K562 (cell line): Measurements from ENCODE around the gene CEP250. TPM values are rescaled to one million over a fixed set of nuclear protein-coding genes. Genes with fewer than 3 reads are reported as not detected.
A peak's percentile ranks its signal among the peaks of the same experiment; 100 is the strongest.

ENCODE experiments used
- AFF4 ChIP-seq: sonication (generic); formaldehyde crosslinking; IDR thresholded peaks from 2 replicates; pipeline ENCODE4 v1.8.0; 2023; ENCODE audit warnings: mild to moderate bottlenecking, missing genetic modification reagents
- CBX1 ChIP-seq: sonication (generic); IDR thresholded peaks from 2 replicates; pipeline ENCODE4 v1.6.1; 2016; ENCODE audit warnings: antibody characterized with exemption, low read depth, mild to moderate bottlenecking
- HDAC2 ChIP-seq: fragments of 450-650 bp; IDR thresholded peaks from 2 replicates; pipeline ENCODE4 v1.6.1; 2016; ENCODE audit warnings: mild to moderate bottlenecking
- HMGN3 ChIP-seq: IDR thresholded peaks from 2 replicates; pipeline ENCODE4 v1.6.1; 2011; ENCODE audit warnings: borderline replicate concordance, low read depth, mild to moderate bottlenecking, mixed read lengths, low read length; ENCODE audit not compliant: insufficient read length; ENCODE audit errors: extremely low read depth
- KLF6 ChIP-seq: fragments of 250-450 bp; sonication (Bioruptor Pico); IDR thresholded peaks from 2 replicates; pipeline ENCODE4 v1.4.0; 2020; ENCODE audit warnings: mild to moderate bottlenecking, moderate library complexity, borderline replicate concordance
- MNT ChIP-seq, 2 experiments: fragments of 450-650 bp; conservative IDR thresholded peaks; 2 replicates each; pipeline ENCODE4 v1.6.1; 2017; ENCODE audit warnings: mild to moderate bottlenecking in 2 of 2, moderate library complexity in 2 of 2
- NFATC3 ChIP-seq: fragments of 450-650 bp; IDR thresholded peaks from 2 replicates; pipeline ENCODE4 v1.6.1; 2017; ENCODE audit warnings: mild to moderate bottlenecking
- NFIC ChIP-seq: fragments of 450-650 bp; IDR thresholded peaks from 2 replicates; pipeline ENCODE4 v1.6.1; 2017; ENCODE audit warnings: mild to moderate bottlenecking, inconsistent platforms
- PATZ1 ChIP-seq: fragments of 250-450 bp; sonication (Bioruptor Pico); IDR thresholded peaks from 2 replicates; pipeline ENCODE4 v1.5.0; 2020; ENCODE audit warnings: mild to moderate bottlenecking, borderline replicate concordance
- POLR2AphosphoS5 ChIP-seq: IDR thresholded peaks from 2 replicates; pipeline ENCODE4 v1.6.1; 2011; ENCODE audit warnings: mild to moderate bottlenecking, low read depth, low read length, moderate library complexity; ENCODE audit not compliant: control insufficient read depth, insufficient read depth
- POLR2G ChIP-seq: fragments of 200-400 bp; formaldehyde crosslinking; IDR thresholded peaks from 2 replicates; pipeline ENCODE4 v1.6.1; 2017; ENCODE audit warnings: low read depth, mild to moderate bottlenecking, antibody characterized with exemption, low read length, moderate library complexity
- SMARCE1 ChIP-seq: fragments of 450-650 bp; IDR thresholded peaks from 2 replicates; pipeline ENCODE4 v1.7.1; 2016; ENCODE audit warnings: mild to moderate bottlenecking
- TAF9B ChIP-seq: fragments of 450-650 bp; IDR thresholded peaks from 2 replicates; pipeline ENCODE4 v1.6.1; 2018; ENCODE audit warnings: mild to moderate bottlenecking; ENCODE audit not compliant: partially characterized antibody
- YY1 ChIP-seq, 3 experiments: IDR thresholded peaks; 2 replicates each; pipeline ENCODE4 v1.6.1; 2011; ENCODE audit warnings: low read length in 2 of 3, mild to moderate bottlenecking in 2 of 3, moderate library complexity in 2 of 3, borderline replicate concordance in 1 of 3, control low read depth in 1 of 3, low read depth in 1 of 3; ENCODE audit not compliant: insufficient read depth in 3 of 3, insufficient replicate concordance in 2 of 3, control insufficient read depth in 1 of 3, insufficient read length in 1 of 3; ENCODE audit errors: extremely low read depth in 1 of 3
- ZNF184 ChIP-seq: sonication (generic); formaldehyde crosslinking; IDR thresholded peaks from 2 replicates; pipeline ENCODE4 v1.5.0; 2020; ENCODE audit warnings: missing genetic modification reagents
- ZNF3 ChIP-seq: fragments of 250-450 bp; sonication (Bioruptor Pico); IDR thresholded peaks from 2 replicates; pipeline ENCODE4 v1.5.0; 2021; ENCODE audit warnings: mild to moderate bottlenecking, moderate library complexity
- ZNF347 ChIP-seq: fragments of 450-650 bp; formaldehyde crosslinking; IDR thresholded peaks from 2 replicates; pipeline ENCODE4 v1.4.0; 2020; ENCODE audit warnings: low read depth, mild to moderate bottlenecking, moderate library complexity
- ZNF778 ChIP-seq: fragments of 450-650 bp; formaldehyde crosslinking; IDR thresholded peaks from 2 replicates; pipeline ENCODE4 v1.4.0; 2020; ENCODE audit warnings: mild to moderate bottlenecking, moderate library complexity
- ZZZ3 ChIP-seq: fragments of 450-650 bp; IDR thresholded peaks from 2 replicates; pipeline ENCODE4 v1.6.1; 2016; ENCODE audit warnings: antibody characterized with exemption, mild to moderate bottlenecking, moderate library complexity
- polyA plus RNA-seq, 8 experiments: library from polyadenylated mRNA; depleted of rRNA in 4 of 8; stranded (reverse) in 5 of 8; unstranded in 3 of 8; fragments of >200 nt; fragmentation: Nextera tagmentation in 2 of 8; fragmentation: Illumina TruSeq in 1 of 8; extraction: Ambion mirVana in 2 of 8; extraction: Trizol in 1 of 8; gene quantifications; 2 replicates each; pipeline versions ENCODE4 v1.2.1 to v1.2.3, GENCODE V29; 2011 to 2014; ENCODE audit warnings: inconsistent platforms in 1 of 8, missing spikeins in 1 of 8
- total RNA-seq, 7 experiments: library from RNA; depleted of rRNA in 6 of 7; stranded (reverse); fragments of >200 nt in 6 of 7; fragmentation: Illumina TruSeq in 2 of 7; extraction: Trizol in 2 of 7; gene quantifications; 2 replicates each; pipeline versions ENCODE4 v1.2.1 to v1.2.3, GENCODE V29; 2011 to 2021; ENCODE audit warnings: low replicate concordance in 1 of 7

CEP250 gene
- total and polyA plus RNA-seq, 9 of the 15 experiments (the other 6 are each of a cell fraction or from before 2014, with no cell fraction given) = 2.5 to 41.9 (median 20.5) TPM

DNA sequence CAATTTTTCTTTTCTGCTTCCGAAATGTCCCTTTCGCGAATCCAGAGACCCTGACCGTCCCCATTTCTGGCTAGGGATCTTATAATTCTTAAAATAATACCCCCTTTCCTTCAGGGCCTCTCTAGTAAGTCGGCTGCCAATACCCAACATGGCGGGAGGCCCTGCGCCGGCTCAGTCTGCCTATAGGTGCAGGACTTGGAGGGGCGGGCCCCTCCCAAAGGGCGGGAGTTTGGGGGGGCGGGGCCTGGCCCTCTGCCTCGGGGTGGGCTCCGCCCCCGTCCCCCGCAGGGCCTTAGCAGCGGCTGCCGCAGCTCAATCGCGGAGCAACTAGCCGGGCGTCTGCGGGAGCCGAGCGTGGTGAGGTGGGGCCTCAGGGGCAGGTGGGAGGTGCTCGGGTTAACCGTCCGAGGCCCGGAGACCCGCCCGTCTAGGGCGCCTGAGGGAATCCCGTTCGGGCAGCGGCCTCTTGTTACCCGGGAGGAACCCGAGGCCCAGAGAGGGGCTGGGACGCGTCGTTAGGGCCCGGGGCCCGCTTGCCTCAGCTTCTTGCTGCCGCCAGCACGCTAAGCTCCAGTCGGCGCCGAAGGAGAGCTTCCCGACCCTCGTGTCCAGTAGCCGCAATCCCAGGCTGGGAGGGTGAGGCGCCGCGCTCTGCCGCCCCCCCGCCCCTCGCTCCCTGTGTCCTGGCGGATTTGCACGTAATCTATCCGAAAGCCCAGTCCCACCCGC, at the start of gene CEP250 (continued):
- TF ChIP-seq ZNF347 = no peak
- TF ChIP-seq NFIC = peak; percentile 74
- no peak for TF ChIP-seq PATZ1
- TF ChIP-seq ZNF3 (CRISPR knock-in tag) = no peak
- TF ChIP-seq AFF4 (CRISPR knock-in tag) = no peak
- TF ChIP-seq POLR2G = peak; percentile 94
- peak; percentile 91 for TF ChIP-seq HMGN3
- no peak for TF ChIP-seq ZZZ3
- TF ChIP-seq HDAC2 = 0 out of 2 replicates have a peak, but pooled peaks have one; percentile 26
- TF ChIP-seq ZNF184 = no peak
- TF ChIP-seq SMARCE1 = no peak
- no peak for TF ChIP-seq ZNF778 (CRISPR knock-in tag)
- peak; percentile 75 for TF ChIP-seq POLR2AphosphoS5
- no peak for TF ChIP-seq TAF9B
- peak; percentile 17 to 71; a peak in 2 of 4 replicates for TF ChIP-seq MNT (conservative IDR thresholded peaks at IDR 0.05)
- no peak for TF ChIP-seq NFATC3
- peak; percentile 85 to 98 (median 96) for TF ChIP-seq YY1 (IDR thresholded peaks at IDR 0.05; ENCODE audit: borderline replicate concordance in 1 of 3, control insufficient read depth in 1 of 3, extremely low read depth in 1 of 3, insufficient read depth in 3 of 3, insufficient read length in 1 of 3, insufficient replicate concordance in 2 of 3, low read depth in 1 of 3, low read length in 2 of 3)
- no peak for TF ChIP-seq KLF6
- TF ChIP-seq CBX1 = 0 out of 2 replicates have a peak, but pooled peaks have one; percentile 25
